Measurements from ENCODE around the gene RAP2C.

Gene RAP2C

DNA sequence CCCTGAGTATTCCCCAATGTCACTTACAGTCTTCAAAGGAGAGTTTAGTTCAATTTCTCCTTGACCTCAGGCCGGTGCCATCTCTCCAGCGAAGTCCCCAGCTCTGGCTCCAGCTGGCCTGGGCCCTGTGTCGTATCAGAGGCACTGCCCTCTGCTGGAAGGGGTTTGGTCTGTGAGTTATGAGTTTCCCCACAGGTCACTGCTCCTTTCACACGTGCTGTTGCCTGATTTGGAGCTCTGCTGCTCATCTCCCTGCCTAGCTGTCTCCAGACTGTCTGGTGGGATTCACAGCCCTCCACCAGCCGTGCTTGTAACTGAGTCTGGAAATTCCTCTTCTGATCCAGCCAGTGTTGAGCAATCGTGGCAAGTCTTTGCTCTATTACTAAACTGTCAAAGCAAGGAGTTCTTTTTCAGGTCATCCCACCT lies at the start of gene RAP2C:
RAP2C (minus strand) TSS at position 105 of the 426 bp plus-strand sequence. CDS start 2,179 bp downstream, outside the sequence.
- DNase-seq: peak; percentile 50

DNA sequence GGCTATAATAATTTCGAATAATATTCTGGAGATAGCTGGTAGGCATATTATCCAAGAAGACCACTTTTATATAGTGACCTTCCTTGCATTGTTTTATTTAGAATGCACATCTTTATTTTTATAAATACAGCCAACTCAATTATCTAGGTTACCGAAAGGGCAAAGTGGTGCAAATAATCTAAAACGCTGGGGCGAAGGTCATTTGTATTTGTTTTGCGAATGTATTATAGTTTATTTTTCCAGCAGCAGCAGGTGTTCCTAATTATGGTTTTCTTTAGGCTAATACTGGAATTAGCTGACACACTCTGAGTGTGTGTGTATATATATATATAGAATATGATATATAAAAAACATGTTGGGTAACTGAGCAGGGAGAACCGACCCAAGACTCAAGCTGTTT lies 48.1 kb upstream of the RAP2C start:
- DNase-seq: no peak

DNA sequence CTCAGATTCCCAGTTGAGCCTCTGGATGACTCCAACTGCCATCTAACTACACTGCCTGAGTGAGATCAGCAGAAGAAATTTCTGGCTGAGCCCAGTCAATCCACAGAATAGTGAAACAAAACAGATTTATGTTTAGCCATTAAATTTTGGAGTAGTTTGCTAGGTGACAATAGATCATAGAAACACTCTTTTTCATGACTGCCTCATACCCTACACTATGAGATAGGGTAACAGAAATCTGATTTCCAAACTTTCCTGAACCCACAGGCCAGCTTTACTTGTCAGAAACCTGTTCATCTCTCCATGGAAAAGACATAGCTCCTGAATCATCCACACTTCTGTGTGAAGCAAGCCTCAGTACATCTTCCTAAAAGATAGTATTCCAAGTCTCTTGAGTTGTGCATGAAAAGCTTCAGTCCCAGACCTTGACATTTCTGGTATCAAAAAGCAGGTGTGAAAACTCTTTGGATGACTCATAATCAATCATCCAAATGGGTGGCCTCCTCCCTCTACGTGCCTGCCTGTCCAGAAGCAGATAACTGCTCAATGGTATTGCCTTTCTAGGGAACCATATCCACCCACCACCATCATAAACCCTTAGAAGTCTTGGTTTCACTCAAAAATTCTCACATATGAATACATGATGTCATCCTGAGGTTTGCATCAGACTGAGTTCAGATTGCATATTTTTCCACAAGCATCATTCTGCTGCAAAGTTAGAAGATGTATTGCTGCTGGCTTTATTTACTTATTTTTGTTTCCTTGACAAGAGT lies 47.5 kb upstream of the RAP2C start:
- no peak for DNase-seq

DNA sequence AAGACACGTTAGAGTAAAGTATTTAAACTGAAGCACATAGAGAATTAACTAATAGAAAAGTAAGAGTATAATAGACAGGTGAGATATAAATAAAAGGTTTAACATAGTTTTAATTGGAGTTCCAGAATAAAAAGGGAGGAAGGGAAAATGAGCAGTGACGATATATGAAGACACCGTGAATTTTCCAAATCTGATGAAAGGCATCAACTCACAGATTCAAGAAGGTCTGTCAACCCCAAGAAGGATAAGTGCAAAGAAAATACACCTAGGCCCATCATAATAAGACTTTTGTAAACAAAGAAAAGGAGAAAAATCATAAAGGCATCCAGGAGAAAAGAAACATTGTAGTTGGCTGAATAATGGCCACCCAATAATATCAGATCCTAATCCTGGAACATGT lies 43.9 kb upstream of the RAP2C start:
- DNase-seq: no peak

DNA sequence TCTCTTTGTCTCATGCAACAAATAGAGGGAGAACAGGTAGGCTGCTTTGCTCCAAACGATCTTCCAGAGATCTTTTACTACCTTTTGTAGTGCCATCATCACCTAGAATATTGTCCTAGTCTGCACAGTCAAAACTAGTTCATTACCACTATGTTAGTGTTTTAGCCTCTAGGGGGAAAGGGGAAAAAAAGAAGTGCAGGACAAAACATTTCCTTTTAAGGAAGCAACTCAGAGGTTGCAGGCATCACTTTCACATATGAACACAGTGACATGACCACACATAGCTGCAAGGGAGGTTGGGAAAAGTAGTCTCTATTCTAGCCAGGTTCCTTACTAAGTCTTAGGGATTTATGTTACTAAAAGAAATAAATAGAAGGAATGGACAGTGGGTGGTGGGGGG lies 39.3 kb upstream of the RAP2C start:
- no peak for DNase-seq

DNA sequence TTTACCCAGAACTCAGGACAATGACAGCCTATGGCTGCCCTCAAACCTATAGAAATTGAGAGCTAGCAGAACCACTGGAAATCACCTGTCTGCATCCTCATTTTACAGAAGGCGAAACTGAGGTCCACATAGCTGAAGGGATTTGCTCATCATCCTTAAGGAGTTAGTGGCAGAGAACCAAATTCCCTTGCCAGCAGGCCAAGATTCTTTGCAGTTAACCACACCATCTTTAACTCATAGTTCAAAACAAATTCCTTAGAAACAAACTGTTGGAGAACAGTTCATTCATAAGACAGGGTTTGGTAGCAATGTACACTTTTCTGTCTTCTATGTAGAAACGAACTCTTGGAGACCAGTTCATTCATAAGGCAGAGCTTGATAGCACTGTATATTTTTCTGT lies 37.9 kb upstream of the RAP2C start:
- DNase-seq: no peak

DNA sequence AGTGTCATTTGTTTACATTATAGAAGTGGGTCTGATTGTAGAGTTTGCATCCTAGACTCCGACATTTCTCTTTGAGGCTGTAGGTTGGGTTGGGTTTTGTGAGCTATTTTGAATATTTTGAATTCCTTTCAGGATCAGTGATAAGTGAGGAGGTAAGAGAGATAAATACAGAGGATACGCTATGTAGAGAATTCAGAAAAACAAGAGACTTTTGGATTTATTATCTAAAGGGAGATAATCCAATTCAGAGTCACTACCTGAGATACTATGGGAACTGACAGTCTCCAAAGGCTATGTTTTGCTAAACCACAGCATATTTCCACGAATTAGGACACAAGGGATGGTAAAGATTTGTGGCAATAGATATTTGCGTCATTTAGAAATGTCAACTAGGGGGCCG lies 16.9 kb upstream of the RAP2C start:
- DNase-seq: no peak

DNA sequence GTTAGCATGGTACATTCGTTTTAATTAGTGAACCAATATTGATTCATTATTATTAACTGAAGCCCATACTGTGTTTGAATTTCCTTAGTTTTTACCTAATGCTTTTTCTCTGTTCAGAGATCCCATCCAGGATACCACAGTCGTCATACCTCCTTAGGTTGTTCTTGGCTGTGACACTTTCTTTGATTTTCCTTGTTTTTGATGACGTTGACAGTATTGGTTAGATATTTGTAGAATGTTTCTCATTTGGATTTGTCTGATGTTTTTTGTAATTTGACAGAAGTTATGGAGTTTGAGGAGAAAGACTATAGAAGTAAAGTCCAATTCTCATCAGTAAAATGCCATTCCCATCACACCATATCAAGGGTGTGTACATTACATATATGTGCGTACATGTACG lies 16.2 kb upstream of the RAP2C start:
- DNase-seq: no peak

DNA sequence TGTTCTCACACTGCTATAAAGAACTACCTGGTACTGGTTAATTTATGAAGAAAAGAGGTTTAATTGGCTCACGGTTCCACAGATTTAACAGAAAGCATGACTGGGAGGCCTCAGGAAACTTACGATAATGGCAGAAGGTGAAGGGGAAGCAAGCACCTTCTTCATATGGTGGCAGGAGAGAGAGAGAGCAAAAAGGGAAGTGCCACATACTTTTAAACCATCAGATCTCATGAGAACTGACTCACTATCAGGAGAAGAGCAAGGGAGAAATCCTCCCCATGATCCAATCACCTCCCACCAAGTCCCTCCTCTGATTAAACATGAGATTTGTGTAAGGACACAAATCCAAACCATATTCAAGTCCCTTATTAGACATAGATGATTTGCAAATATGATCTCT lies 12.3 kb upstream of the RAP2C start:
- DNase-seq: no peak

DNA sequence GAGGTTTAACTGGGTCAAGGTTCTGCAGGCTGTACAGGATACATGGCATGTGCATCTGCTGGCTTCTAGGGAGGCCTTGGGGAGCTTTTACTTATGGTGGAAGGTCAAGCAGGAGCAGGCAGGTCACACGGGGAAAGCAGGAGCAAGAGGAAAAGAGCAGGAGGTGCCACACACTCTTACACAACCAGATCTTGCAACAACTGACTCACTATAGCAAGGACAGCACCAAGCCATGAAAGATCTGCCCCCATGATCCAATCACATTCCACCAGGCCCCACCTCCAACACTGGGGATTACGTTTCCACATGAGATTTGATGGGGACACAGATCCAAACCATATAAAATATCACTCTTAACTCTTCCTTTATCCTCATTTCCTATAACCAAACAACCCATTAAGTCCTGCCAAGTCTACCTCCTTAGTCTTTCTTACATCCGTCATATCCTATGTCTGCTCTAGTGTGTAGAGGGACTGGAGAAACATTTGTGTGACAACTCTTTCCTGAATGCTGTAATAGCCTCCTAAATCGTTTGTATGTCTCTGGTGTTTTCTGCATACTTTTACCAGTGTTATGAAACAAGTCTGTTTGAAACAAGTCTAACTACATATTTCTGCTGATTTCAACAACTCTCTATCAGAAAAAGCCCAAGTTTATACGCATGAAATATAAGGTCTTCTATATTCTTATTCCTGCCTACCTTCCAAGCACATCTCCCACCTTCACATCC lies 8.3 kb upstream of the RAP2C start:
- no peak for DNase-seq

DNA sequence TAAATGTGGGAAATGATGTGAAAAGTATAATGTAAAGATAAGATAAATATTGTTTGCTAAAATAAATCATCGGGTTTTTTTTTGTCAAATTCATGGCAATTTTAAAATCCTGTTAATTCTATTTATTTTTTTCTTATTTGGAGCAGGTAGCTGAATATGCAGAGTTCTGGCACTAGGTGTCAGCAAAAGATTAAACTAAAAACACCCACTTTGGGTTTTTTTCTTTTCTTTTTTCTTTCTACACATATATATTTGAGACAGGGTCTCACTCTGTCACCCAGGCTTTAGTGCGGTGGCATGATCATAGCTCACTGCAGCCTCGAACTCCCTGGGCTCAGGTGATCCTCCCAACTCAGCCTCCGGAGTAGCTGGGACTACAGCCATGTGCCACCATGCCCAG lies 6.9 kb upstream of the RAP2C start:
- no peak for DNase-seq

DNA sequence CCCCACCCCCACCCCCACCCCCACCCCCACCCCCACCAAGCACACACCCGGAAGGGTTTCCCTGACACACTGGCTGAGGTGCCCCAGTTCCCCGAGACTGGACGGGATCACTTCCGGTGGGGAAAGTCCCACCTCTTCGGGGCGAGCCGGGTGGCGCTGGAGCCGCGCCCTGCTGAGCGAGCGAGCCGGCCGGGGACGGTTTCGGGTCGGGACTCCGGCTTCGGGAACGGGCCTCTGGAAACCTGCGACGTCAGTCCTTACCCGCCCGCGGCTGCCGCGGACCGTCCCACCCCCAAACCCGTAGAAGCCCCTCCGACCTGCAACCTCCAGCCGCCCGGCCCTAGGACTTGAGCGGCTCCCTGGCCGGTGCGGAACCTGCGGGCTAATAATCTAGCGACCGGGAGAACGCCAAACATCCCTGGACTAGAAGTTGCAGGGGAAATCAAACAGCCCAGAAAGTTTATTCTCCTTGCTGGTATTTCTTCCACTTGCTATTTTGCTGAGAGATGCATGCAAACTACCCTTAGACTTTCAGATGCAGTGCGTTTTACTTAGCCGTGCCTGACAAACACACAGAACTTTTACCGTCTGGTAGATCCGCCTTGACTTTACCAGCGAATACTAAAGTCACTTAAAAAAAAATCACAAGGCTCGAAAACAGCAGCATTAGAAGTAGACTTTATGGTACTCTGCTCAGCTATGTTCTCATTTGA lies 991 bp downstream of the RAP2C start:
- peak; percentile 79 for DNase-seq

DNA sequence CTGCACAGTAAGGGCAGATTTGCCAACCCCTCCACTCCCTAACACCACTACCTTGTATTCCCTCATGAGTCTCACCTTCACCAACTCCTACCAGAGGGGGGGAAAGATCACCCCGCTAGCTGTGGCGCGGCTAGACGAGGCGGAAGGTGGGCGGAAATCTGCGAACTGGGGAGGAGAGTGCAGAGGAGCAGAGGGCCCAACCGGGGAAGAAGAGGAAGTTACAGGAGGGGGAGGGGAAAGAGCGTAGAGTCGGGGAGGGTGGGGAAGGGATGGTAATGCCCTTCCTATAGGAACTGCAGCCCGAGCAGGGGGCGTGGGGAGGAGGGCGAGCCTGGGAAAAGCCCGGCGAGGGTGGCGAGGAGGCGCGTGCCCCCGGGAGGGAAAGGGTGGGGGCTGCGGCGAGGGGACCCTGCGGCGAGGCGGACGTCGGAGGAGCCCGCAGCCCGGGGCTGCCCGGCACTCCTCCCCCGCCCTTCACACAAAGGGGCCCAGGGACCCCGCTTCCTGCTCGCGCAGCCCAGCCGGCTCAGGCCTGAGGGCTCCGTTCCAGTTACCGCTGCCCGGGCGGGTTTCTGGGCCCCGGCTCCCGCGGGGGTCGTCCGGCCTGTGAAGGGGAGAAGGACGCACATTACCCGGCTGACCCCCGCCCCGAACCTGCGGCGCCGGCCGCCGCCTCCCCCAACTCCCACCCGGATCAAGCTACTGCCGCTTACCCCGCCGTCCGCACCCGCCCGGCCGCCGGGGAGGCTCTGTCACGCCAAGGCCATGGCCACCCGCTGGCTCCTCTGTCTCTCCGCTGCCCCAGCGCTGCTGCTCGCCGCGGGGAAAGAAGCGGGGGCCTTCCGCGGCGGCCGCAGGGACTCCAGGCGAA lies 1.8 kb downstream of the RAP2C start:
- DNase-seq: peak; percentile 76

DNA sequence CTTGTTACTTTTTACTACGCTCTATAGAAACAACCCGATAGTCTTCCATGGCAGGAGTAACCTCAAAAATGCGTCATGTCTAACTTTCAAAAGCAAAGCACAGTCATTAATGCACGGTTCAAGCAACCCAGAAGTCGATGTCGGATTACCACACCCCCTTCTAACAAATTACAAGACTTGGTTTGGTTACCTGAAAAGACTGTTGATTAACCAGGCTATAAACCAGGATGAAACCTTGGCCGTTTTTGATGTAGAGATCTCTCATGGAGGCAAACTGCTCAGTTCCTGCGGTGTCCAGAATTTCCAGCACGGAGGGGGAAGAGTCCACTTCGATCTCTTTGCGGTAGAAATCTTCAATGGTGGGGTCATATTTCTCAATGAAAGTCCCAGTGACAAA lies 2.4 kb downstream of the RAP2C start:
- no peak for DNase-seq

DNA sequence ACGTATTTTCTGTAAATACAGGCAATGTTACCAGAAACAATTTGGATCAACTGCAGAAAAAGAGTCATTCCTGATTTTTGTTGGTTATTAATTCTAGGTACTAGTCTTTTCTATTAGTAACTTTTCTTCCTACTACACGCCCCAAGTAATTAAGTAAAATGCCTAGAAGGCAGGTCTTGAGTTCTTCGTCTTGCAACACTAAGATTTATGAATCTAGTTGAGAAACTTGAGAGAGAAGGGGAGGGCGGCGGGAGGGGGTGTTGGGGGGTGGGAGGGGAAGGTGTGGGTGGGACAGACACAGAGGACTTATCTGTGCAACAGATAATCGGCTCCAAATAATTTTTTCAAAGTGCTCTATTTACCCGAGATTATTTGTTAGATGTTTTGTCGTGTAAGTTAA lies 3.0 kb downstream of the RAP2C start:
- DNase-seq: no peak

DNA sequence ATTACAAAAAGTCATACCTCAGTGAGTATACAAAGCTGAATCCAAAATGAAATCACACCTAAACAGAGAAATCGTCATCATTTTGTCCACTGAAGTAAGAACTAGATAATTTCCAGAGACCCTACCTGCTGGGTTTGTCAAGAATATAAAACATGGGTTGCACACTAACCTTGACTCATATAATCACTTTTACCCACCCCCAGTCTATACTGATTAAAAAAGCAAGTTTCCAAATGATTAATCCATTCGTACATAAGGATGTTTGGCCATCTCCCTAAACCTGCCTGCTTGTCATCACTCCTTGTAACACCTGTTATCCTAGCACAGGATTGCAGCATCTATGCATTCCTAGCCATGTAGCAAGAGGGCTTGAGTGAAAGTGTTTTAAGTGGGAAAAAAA lies 4.7 kb downstream of the RAP2C start:
- DNase-seq: no peak

DNA sequence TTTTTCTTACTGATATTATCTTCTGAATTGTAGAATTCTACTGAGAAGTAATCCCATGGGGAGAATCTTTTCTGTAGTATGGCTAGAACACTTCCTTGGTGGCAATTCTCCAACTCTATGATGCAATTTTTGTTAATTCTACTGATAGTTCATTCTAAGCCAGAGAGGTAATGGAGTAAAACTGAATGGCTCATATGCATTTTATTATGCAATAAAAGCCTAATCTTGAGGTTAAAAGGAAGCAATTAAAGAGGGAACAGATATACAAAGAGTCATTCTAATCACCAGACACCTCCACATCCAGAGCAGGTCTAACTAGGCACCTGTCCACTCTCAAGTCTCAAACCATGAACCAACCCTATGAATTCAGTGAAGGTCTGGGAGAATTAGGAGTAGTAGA lies 9.7 kb downstream of the RAP2C start:
- DNase-seq: no peak

DNA sequence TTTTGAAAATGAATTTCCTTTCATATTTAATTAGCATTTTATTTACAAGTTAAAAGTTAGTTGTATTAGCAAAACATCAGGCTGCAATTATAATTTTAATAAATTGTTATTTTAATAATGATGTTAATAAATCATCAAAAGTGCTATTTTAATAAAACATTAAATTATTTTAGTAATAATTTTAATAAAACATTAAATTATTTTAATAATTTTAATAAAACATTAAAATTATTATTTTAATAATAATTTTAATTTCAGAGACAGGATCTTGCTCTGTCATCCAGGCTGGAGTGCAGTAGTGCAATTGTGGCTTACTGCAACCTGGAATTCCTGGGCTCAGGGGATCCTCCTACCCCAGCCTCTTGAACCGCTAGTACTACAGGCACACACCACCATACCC lies 10.8 kb downstream of the RAP2C start:
- DNase-seq: no peak

DNA sequence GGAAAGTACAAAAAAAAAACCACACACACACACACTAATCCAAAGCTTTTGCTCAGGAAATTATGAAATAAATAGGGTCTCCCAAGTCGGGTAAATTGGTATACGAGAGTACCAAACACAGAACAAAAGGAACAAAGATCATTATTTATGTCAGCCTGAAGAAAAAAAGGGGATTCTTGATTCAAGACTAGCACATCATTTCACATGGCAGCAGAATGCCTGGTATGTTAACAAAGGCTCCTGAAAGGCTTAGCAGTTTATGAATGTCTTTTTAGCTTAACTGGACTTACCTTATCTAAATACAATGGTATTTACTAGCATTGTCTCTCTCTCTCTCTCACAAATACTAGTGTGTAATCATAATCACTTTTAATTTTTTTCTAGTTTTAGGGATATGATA lies 11.3 kb downstream of the RAP2C start:
- no peak for DNase-seq

DNA sequence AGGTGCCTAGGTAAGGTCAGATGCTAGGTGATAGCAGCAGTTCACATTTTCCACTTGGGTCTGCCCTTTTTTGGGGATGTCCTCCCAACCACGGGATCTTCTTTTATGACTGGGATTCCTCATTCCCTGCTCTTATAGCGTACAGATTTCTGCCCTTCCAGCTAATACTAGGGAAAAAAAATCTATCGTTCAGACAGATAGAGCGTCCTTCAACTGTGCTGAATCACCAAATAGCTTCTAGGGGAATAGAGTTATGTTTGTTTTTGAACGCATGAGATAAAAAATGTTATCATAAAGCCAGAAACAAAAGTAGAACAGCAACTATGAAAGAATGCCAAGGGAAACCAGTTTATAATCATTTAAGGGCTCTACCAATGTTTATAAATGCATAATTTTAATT lies 13.0 kb downstream of the RAP2C start:
- no peak for DNase-seq

DNA sequence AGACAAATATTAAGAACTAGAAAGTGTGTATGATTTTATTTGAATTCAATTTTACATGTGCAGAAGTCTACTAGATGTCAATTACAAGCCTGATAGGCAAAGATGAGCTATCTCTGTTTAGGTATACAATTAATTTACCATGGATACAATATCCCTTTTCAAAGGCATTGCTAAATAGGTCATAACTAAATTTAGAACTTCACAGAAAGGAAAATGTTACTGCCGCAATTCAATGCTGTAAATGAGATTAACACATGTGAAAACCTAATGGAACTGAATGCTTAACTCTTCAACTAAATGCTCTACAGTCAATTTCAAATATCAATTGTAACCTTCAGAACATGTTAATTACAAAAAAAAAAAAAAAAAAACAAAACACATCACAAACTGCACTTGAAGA lies 14.6 kb downstream of the RAP2C start:
- no peak for DNase-seq

DNA sequence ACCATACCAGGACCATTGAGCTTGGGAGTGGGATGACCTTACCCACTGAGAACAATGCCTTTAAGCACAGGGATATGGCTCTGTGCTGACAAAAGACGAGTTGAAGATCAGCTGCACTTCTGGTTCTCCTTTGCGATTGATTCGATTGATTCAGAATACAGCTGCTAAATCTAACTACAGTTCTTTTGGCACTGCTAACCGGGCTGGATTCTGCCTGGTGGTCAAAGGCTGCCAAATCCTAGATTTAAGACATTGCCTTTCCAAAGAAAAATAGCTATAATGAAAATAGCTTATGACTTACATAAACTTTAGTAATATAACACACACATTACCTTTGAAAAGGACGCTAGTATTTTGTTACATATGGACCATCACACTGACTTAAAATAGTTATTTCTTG lies 18.3 kb downstream of the RAP2C start:
- DNase-seq: no peak

DNA sequence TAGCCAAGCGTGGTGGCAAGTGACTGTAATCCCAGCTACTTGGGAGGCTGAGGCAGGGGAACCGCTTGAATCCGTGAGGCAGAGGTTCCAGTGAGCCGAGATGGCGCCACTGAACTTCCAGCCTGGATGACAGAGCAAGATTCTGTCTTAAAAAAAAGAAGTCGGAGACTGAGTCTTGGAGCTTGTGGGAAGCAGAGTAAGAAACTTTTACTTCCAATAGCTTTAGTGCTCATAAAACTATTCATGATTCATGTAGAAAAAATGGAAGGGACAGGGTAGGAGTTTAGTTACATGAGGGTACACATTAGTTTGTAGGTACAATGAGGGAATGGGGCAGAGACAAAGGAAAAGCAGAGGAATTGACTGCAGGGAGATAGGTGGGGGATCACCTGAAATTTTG lies 19.3 kb downstream of the RAP2C start:
- no peak for DNase-seq

Measured in DMS153 (cell line).